GM23338 (cell line): ENCODE measurements around the gene HNRNPL. TPM values are rescaled to one million over a fixed set of nuclear protein-coding genes. Genes with fewer than 3 reads are reported as not detected.

ENCODE experiments used
- ATAC-seq: fragments of 200-7000 bp; cut with Tn5 transposase; 3 replicates; pipeline ENCODE4 v1.9.1; 2020
- DNase-seq: peaks from one replicate; pipeline ENCODE4 v3.0.0-alpha.2; 2015; ENCODE audit warnings: low spot score
- H2AFZ ChIP-seq: fragments of 200-600 bp; sonication (generic); 2 replicates; pipeline ENCODE4 v1.8.0; 2016; ENCODE audit warnings: antibody characterized with exemption, mild to moderate bottlenecking, moderate library complexity
- H3F3A ChIP-seq: fragments of 200-600 bp; sonication (generic); replicated peaks from 2 replicates; pipeline ENCODE4 v1.8.0; 2017; ENCODE audit warnings: antibody characterized with exemption, mixed run types, low read depth
- H3K27ac ChIP-seq: fragments of 200-600 bp; sonication (generic); 2 replicates; pipeline ENCODE4 v1.6.1; 2016; ENCODE audit warnings: low read depth
- H3K27me3 ChIP-seq: fragments of 200-600 bp; sonication (generic); 2 replicates; pipeline ENCODE4 v1.8.0; 2016; ENCODE audit warnings: mild to moderate bottlenecking, mixed run types, moderate library complexity; ENCODE audit not compliant: insufficient read depth
- H3K36me3 ChIP-seq: fragments of 200-600 bp; sonication (generic); 2 replicates; pipeline ENCODE4 v1.8.0; 2016; ENCODE audit warnings: mild to moderate bottlenecking; ENCODE audit not compliant: insufficient read depth
- H3K4me1 ChIP-seq: fragments of 200-600 bp; sonication (generic); 2 replicates; pipeline ENCODE4 v1.8.0; 2016; ENCODE audit warnings: mild to moderate bottlenecking, moderate library complexity; ENCODE audit not compliant: insufficient read depth
- H3K4me2 ChIP-seq: fragments of 200-600 bp; sonication (generic); 2 replicates; pipeline ENCODE4 v1.7.1; 2017; ENCODE audit warnings: mixed run types
- H3K4me3 ChIP-seq: fragments of 200-600 bp; sonication (generic); 2 replicates; pipeline ENCODE4 v1.6.1; 2016; ENCODE audit warnings: mixed run types
- H3K79me2 ChIP-seq: fragments of 200-600 bp; sonication (generic); replicated peaks from 2 replicates; pipeline ENCODE4 v1.8.0; 2017; ENCODE audit warnings: mild to moderate bottlenecking; ENCODE audit not compliant: insufficient read depth
- H3K9me2 ChIP-seq: fragments of 200-600 bp; sonication (generic); 2 replicates; pipeline ENCODE4 v1.8.0; 2017; ENCODE audit not compliant: insufficient read depth
- H4K20me1 ChIP-seq: fragments of 200-600 bp; sonication (generic); replicated peaks from 2 replicates; pipeline ENCODE4 v1.8.0; 2017; ENCODE audit warnings: mild to moderate bottlenecking; ENCODE audit not compliant: insufficient read depth
- H3K27ac Mint-ChIP-seq: 2 replicates; pipeline ENCODE4 v1.8.0; 2020; ENCODE audit warnings: inconsistent platforms, mild to moderate bottlenecking, moderate library complexity, mixed read lengths
- H3K27me3 Mint-ChIP-seq: 3 replicates; pipeline ENCODE4 v1.8.0; 2022; ENCODE audit warnings: low read depth, mild to moderate bottlenecking, moderate library complexity, mixed read lengths, inconsistent platforms; ENCODE audit not compliant: insufficient read depth, poor library complexity
- H3K36me3 Mint-ChIP-seq: 3 replicates; pipeline ENCODE4 v1.8.0; 2021; ENCODE audit warnings: low read depth, mild to moderate bottlenecking, inconsistent platforms, moderate library complexity, mixed read lengths
- H3K4me1 Mint-ChIP-seq: 3 replicates; pipeline ENCODE4 v1.8.0; 2020; ENCODE audit warnings: mild to moderate bottlenecking, inconsistent platforms, mixed read lengths
- H3K4me3 Mint-ChIP-seq: 3 replicates; pipeline ENCODE4 v1.8.0; 2021; ENCODE audit warnings: moderate library complexity, mild to moderate bottlenecking, inconsistent platforms, mixed read lengths
- H3K9me3 Mint-ChIP-seq: 3 replicates; pipeline ENCODE4 v1.8.0; 2020; ENCODE audit warnings: moderate library complexity, mild to moderate bottlenecking, inconsistent platforms, mixed read lengths
- CREB1 ChIP-seq: fragments of 250-450 bp; sonication (Bioruptor Pico); IDR thresholded peaks from 2 replicates; pipeline ENCODE4 v1.5.0; 2020; ENCODE audit warnings: low read depth, mild to moderate bottlenecking, moderate library complexity
- CTCF ChIP-seq, 2 experiments: fragments of 200-600 bp in 1 of 2; sonication (generic) in 1 of 2; conservative IDR thresholded peaks; 2 replicates each; pipeline versions ENCODE4 v1.5.1 to v1.6.1; 2016 to 2017; ENCODE audit warnings: antibody characterized with exemption in 2 of 2, low read depth in 2 of 2, mild to moderate bottlenecking in 2 of 2, moderate library complexity in 1 of 2
- EZH2 ChIP-seq: fragments of 200-600 bp; sonication (generic); IDR thresholded peaks from one replicate; pipeline ENCODE4 v1.8.0; 2017; ENCODE audit warnings: antibody characterized with exemption, mild to moderate bottlenecking, low read depth; ENCODE audit not compliant: unreplicated experiment
- EZH2phosphoT487 ChIP-seq: fragments of 200-600 bp; sonication (generic); IDR thresholded peaks from one replicate; pipeline ENCODE4 v1.8.1; 2018; ENCODE audit warnings: antibody characterized with exemption; ENCODE audit not compliant: unreplicated experiment
- NANOG ChIP-seq: IDR thresholded peaks from 2 replicates; pipeline ENCODE4 v1.6.1; 2016; ENCODE audit warnings: antibody characterized with exemption, borderline replicate concordance
- POLR2AphosphoS5 ChIP-seq: IDR thresholded peaks from 2 replicates; pipeline ENCODE4 v1.6.1; 2016; ENCODE audit warnings: antibody characterized with exemption, low read depth
- REST ChIP-seq: IDR thresholded peaks from one replicate; pipeline ENCODE4 v1.6.1; 2018; ENCODE audit warnings: antibody characterized with exemption; ENCODE audit not compliant: unreplicated experiment
- STAT1 ChIP-seq: IDR thresholded peaks from one replicate; pipeline ENCODE4 v1.6.1; 2016; ENCODE audit warnings: antibody characterized with exemption; ENCODE audit not compliant: unreplicated experiment
- ZNF114 ChIP-seq: fragments of 250-450 bp; sonication (Bioruptor Pico); IDR thresholded peaks from 2 replicates; pipeline ENCODE4 v1.5.0; 2020; ENCODE audit warnings: mild to moderate bottlenecking, moderate library complexity
- ZNF331 ChIP-seq: fragments of 250-450 bp; sonication (Bioruptor Pico); IDR thresholded peaks from 2 replicates; pipeline ENCODE4 v1.5.0; 2020; ENCODE audit warnings: low read depth, mild to moderate bottlenecking, moderate library complexity
- polyA plus RNA-seq: library from polyadenylated mRNA; unstranded; fragments of >200 nt; fragmentation: Nextera tagmentation; extraction: Ambion mirVana; gene quantifications from 2 replicates; pipeline ENCODE4 v1.2.1, GENCODE V29; 2016
- total RNA-seq: library from RNA; depleted of rRNA; stranded (reverse); fragments of >200 nt; shearing (Covaris generic); gene quantifications from 2 replicates; pipeline ENCODE4 v1.2.3, GENCODE V29; 2014
- TF ChIP-seq, protein P1 (sequence below): IDR thresholded peaks from 2 replicates; pipeline ENCODE4 v1.6.1; 2016; ENCODE audit warnings: antibody characterized with exemption

Gene HNRNPL
- total and polyA plus RNA-seq, 2 experiments from 2014 or later = 580 to 664 TPM

GRCh38 chr19:38890686-38891085, 40.9 kb upstream of the HNRNPL start:
- no peaks in the 10 kb centered on the region for H3F3A ChIP-seq
- no peaks in the 10 kb centered on the region for H4K20me1 ChIP-seq
- Mint-ChIP-seq H3K27ac (no peak overlapping the region), H3K27me3 (no peaks in the 10 kb centered on the region), H3K4me1 (peaks cover 3% of the 10 kb centered on the region; the same call in 2 of the 3 replicates), H3K36me3 (0 out of 3 replicates have a peak, but pooled peaks cover 3% of the 10 kb centered on the region), H3K9me3 (no peaks in the 10 kb centered on the region; the same call in 2 of the 3 replicates), H3K4me3 (no peak overlapping the region)
- ATAC-seq (no peak), DNase-seq (no peak)
- no peaks in the 10 kb centered on the region for H3K79me2 ChIP-seq
- H3K36me3 ChIP-seq = no peaks in the 10 kb centered on the region
- no peaks in the 10 kb centered on the region for H3K4me1 ChIP-seq
- no peak overlapping the region for H3K27ac ChIP-seq
- no peak overlapping the region for H3K4me2 ChIP-seq
- H3K4me3 ChIP-seq = no peak overlapping the region
- no peaks in the 10 kb centered on the region for H3K9me2 ChIP-seq
- no peak overlapping the region for H2AFZ ChIP-seq
- TF ChIP-seq CREB1 (no peak), REST (no peak), EZH2phosphoT487 (no peak)
- H3K27me3 ChIP-seq = no peaks in the 10 kb centered on the region

GRCh38 chr19:38889803-38890202, 40.0 kb upstream of the HNRNPL start:
- peaks cover 3% of the 10 kb centered on the region; the same call in 2 of the 3 replicates for H3K4me1 Mint-ChIP-seq
- H3K9me2 ChIP-seq = no peaks in the 10 kb centered on the region
- TF ChIP-seq EZH2phosphoT487 (no peak), ZNF331 (CRISPR knock-in tag) (no peak), EZH2 (no peak), CTCF (conservative IDR thresholded peaks at IDR 0.05; ENCODE audit: low read depth in 2 of 2) (no peak), CREB1 (no peak), STAT1 (no peak), ZNF114 (CRISPR knock-in tag) (no peak), NANOG (no peak), POLR2AphosphoS5 (no peak)
- TF ChIP-seq, protein P1, sequence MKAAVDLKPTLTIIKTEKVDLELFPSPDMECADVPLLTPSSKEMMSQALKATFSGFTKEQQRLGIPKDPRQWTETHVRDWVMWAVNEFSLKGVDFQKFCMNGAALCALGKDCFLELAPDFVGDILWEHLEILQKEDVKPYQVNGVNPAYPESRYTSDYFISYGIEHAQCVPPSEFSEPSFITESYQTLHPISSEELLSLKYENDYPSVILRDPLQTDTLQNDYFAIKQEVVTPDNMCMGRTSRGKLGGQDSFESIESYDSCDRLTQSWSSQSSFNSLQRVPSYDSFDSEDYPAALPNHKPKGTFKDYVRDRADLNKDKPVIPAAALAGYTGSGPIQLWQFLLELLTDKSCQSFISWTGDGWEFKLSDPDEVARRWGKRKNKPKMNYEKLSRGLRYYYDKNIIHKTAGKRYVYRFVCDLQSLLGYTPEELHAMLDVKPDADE = no peak

More at GRCh38 chr19:38889803-38890202, 40.0 kb upstream of the HNRNPL start:
- no peaks in the 10 kb centered on the region for H3K79me2 ChIP-seq
- H3K4me3 Mint-ChIP-seq = no peak overlapping the region
- H3K4me3 ChIP-seq = no peak overlapping the region
- H3K27me3 ChIP-seq = no peaks in the 10 kb centered on the region
- no peaks in the 10 kb centered on the region for H4K20me1 ChIP-seq
- no peak overlapping the region for H2AFZ ChIP-seq
- no peak overlapping the region for H3K4me2 ChIP-seq
- no peak for ATAC-seq
- H3K27ac Mint-ChIP-seq = no peak overlapping the region
- no peaks in the 10 kb centered on the region for H3K4me1 ChIP-seq
- H3K27me3 Mint-ChIP-seq = no peaks in the 10 kb centered on the region
- no peak for DNase-seq
- no peaks in the 10 kb centered on the region for H3K9me3 Mint-ChIP-seq
- no peak overlapping the region for H3K27ac ChIP-seq
- no peaks in the 10 kb centered on the region for H3K36me3 ChIP-seq
- H3K36me3 Mint-ChIP-seq = 0 out of 3 replicates have a peak, but pooled peaks cover 3% of the 10 kb centered on the region
- H3F3A ChIP-seq = no peaks in the 10 kb centered on the region
